K562 (cell line): ENCODE data around the gene LRRC7. TPM values are rescaled to one million over a fixed set of nuclear protein-coding genes. Genes with fewer than 3 reads are reported as not detected.

Experiments
- ARID3A ChIP-seq: IDR thresholded peaks from 2 replicates; pipeline ENCODE4 v1.6.1; 2012; ENCODE audit warnings: low read depth, low read length, improper control_type of control experiment, borderline replicate concordance
- CREB1 ChIP-seq, 2 experiments: sonication (generic) in 1 of 2; formaldehyde crosslinking in 1 of 2; IDR thresholded peaks; 2 replicates each; pipeline versions ENCODE4 v1.6.1 to v1.8.0; 2012 to 2022; ENCODE audit warnings: inconsistent platforms in 1 of 2, mild to moderate bottlenecking in 1 of 2, missing genetic modification reagents in 1 of 2, moderate library complexity in 1 of 2
- CXXC5 ChIP-seq: fragments of 250-450 bp; sonication (Bioruptor Pico); IDR thresholded peaks from 2 replicates; pipeline ENCODE4 v1.8.0; 2022; ENCODE audit warnings: inconsistent platforms, mild to moderate bottlenecking, moderate library complexity
- HLTF ChIP-seq: fragments of 450-650 bp; IDR thresholded peaks from 2 replicates; pipeline ENCODE4 v1.6.1; 2016
- HNRNPL ChIP-seq: fragments of 200-400 bp; formaldehyde crosslinking; IDR thresholded peaks from 2 replicates; pipeline ENCODE4 v1.6.1; 2017; ENCODE audit warnings: low read depth, mild to moderate bottlenecking, low read length
- MTA3 ChIP-seq: fragments of 450-650 bp; formaldehyde crosslinking; IDR thresholded peaks from 2 replicates; pipeline ENCODE4 v1.6.1; 2017; ENCODE audit warnings: mild to moderate bottlenecking, borderline replicate concordance
- PHF8 ChIP-seq: fragments of 200-600 bp; sonication (generic); IDR thresholded peaks from 2 replicates; pipeline ENCODE4 v1.6.1; 2012; ENCODE audit warnings: mixed run types, mild to moderate bottlenecking, inconsistent platforms, low read length, moderate library complexity, borderline replicate concordance
- SMAD4 ChIP-seq: fragments of 250-450 bp; sonication (Bioruptor Pico); conservative IDR thresholded peaks from 2 replicates; pipeline ENCODE4 v1.8.0; 2021; ENCODE audit warnings: inconsistent platforms, mild to moderate bottlenecking, moderate library complexity
- SMARCC2 ChIP-seq: fragments of 450-650 bp; IDR thresholded peaks from 2 replicates; pipeline ENCODE4 v1.6.1; 2017; ENCODE audit warnings: antibody characterized with exemption, moderate library complexity, mild to moderate bottlenecking, low read depth
- SREBF2 ChIP-seq: sonication (generic); formaldehyde crosslinking; IDR thresholded peaks from 2 replicates; pipeline ENCODE4 v1.4.0; 2020; ENCODE audit warnings: mild to moderate bottlenecking, missing genetic modification reagents
- ZMIZ1 ChIP-seq, 2 experiments: fragments of 150-350 bp in 1 of 2; IDR thresholded peaks; 2 replicates each; pipeline ENCODE4 v1.6.1; 2012 to 2016; ENCODE audit warnings: low read depth in 2 of 2, low read length in 2 of 2, mild to moderate bottlenecking in 1 of 2, moderate library complexity in 1 of 2
- ZNF217 ChIP-seq: sonication (generic); formaldehyde crosslinking; IDR thresholded peaks from 2 replicates; pipeline ENCODE4 v1.8.0; 2022; ENCODE audit warnings: mild to moderate bottlenecking, missing genetic modification reagents
- ZNF609 ChIP-seq: sonication (generic); formaldehyde crosslinking; IDR thresholded peaks from 2 replicates; pipeline ENCODE4 v1.8.1; 2023; ENCODE audit warnings: missing genetic modification reagents, mild to moderate bottlenecking, borderline replicate concordance
- polyA plus RNA-seq, 8 experiments: library from polyadenylated mRNA; depleted of rRNA in 4 of 8; stranded (reverse) in 5 of 8; unstranded in 3 of 8; fragments of >200 nt; fragmentation: Nextera tagmentation in 2 of 8; fragmentation: Illumina TruSeq in 1 of 8; extraction: Ambion mirVana in 2 of 8; extraction: Trizol in 1 of 8; gene quantifications; 2 replicates each; pipeline versions ENCODE4 v1.2.1 to v1.2.3, GENCODE V29; 2011 to 2014; ENCODE audit warnings: inconsistent platforms in 1 of 8, missing spikeins in 1 of 8
- total RNA-seq, 7 experiments: library from RNA; depleted of rRNA in 6 of 7; stranded (reverse); fragments of >200 nt in 6 of 7; fragmentation: Illumina TruSeq in 2 of 7; extraction: Trizol in 2 of 7; gene quantifications; 2 replicates each; pipeline versions ENCODE4 v1.2.1 to v1.2.3, GENCODE V29; 2011 to 2021; ENCODE audit warnings: low replicate concordance in 1 of 7

Gene LRRC7
- total and polyA plus RNA-seq, 9 of the 15 experiments (the other 6 are each of a cell fraction or from before 2014, with no cell fraction given), result 0.09 to 0.94 (median 0.49) TPM

GRCh38 chr1:69540052-69540451 is 27.7 kb upstream of the LRRC7 start (continued):
- peak; percentile 40; the same call in 1 of the 2 replicates for TF ChIP-seq MTA3
- TF ChIP-seq CREB1 (IDR thresholded peaks at IDR 0.05), result peak; percentile 72; the same call in 1 of the 2 replicates
- no peak for TF ChIP-seq CREB1 (CRISPR knock-in tag; IDR thresholded peaks at IDR 0.05)
- TF ChIP-seq SMAD4, result peak; percentile 85
- no peak for TF ChIP-seq HLTF
- no peak for TF ChIP-seq PHF8
- no peak for TF ChIP-seq SREBF2 (CRISPR knock-in tag)
- TF ChIP-seq ZMIZ1 (IDR thresholded peaks at IDR 0.05; ENCODE audit: low read depth in 2 of 2, low read length in 2 of 2), result peak in 1 of 2 experiments; percentile 87; a peak in 2 of 4 replicates
- TF ChIP-seq SMARCC2, result peak; percentile 69; the same call in 1 of the 2 replicates
- no peak for TF ChIP-seq HNRNPL
- no peak for TF ChIP-seq ZNF217 (CRISPR knock-in tag)
- TF ChIP-seq ZNF609, result no peak
- TF ChIP-seq ARID3A, result 0 out of 2 replicates have a peak, but pooled peaks have one; percentile 54
- TF ChIP-seq CXXC5 (CRISPR knock-in tag), result peak; percentile 64
